NCI-H446 treated with DMSO at 0.1 percent for 48 hours (cell line): ENCODE measurements around the gene ZNF45.
"Not testable (repeated sequence)": the region's sequence is repeated elsewhere in the genome, so short reads cannot be mapped to it uniquely, and the experiment has no call there.

Source experiments
- DNase-seq: peaks from one replicate; lab custom pipeline; 2025; lab: John Stamatoyannopoulos, UW

ZNF45 gene

DNA sequence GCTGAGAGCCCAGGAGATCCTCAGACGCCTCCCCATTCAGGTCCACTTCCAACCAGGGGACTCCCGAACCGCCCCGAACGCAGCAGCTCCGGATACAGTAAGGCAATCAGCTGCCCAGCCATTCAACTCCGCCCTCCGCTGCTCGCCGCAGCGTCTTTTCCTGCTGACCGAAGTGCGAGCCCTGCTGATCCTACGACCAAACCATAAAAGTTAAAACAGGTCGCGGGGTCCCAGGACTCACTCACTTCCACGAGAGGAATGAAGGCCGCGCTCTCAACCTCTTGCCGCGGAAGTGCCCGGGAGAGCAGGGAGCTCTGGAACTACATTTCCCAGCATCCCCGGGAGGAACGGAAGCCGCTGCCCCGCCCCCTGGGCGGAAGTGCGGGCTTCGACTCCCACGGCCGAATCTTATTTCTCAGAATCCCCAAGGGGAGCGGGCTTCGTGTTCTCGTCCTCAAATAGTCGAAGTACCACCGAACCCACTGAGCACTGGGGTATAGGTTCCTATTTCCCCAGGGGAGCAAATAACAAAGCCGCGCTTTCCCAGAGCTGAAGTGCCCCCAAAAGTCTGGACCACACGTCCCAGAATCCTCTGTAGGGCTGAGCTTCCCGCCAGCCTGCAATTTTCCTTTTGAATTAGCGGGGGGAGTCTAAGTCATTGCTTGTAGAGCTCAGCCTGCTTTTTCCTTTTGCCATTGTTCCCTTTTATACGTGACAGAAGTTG is at the start of gene ZNF45:
Gene ZNF45 (minus strand): TSS at position 298 of the 724 bp plus-strand sequence. CDS start 13,097 bp downstream, outside the sequence.
- DNase-seq = peak; percentile 80

DNA sequence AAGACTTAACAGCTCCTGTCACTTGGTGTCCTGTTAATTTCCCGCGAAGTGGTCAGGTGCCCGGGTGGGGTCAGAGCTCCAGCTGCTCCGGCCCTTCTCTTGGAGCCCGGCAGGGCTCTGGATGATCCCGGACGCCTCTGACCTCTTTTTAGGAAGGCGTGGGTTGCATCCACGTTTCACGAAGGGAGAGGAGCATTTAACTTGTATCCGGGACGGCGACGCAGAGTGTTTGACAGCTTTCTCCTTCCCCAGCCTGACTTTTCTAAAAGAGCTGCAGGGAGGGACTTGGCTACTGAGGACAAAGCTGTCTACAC is 49.6 kb upstream of the ZNF45 start:
- no peak for DNase-seq

DNA sequence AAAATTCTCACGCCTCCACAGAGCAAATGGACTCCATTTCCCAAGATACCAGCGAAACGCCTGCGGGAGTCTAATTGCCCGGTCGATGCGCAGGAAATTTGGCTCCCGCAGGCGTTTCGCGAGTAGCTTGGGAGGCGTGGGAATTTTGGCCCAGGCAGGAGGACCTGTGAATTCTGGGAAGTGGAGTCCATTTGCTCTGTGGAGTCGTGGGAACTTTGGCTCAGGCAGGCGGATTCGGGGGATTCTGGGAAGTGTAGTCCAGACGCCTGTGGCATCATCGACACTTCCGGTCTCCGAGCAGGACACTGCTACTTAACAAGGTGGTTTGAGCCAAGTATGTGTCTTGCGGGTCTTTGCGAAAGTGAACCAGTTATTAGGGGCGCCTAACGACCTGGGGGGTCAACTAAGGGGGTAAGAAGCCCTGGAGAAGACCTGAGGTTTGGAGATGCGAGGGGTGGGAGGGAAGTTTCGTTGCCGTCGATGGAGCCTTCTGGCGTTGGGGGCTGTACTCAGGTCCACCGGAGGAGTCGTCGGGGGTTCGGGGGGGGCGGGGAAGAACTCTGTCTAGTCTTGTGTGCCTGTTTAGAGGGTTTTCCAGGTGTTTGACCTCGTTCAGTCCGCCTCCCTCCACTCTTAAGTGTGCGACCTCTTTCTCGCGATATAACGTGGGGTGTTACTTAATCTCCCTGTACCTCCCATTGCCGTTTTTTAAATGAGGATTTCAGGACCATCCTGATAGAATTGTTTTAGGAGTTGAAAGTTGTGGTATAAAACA is 49.0 kb upstream of the ZNF45 start, which contains the start of gene ZNF155:
Gene ZNF155 (plus strand): TSS at position 277 of the 775 bp plus-strand sequence. CDS start 4,356 bp downstream, outside the sequence.
- DNase-seq = peak; percentile 91

DNA sequence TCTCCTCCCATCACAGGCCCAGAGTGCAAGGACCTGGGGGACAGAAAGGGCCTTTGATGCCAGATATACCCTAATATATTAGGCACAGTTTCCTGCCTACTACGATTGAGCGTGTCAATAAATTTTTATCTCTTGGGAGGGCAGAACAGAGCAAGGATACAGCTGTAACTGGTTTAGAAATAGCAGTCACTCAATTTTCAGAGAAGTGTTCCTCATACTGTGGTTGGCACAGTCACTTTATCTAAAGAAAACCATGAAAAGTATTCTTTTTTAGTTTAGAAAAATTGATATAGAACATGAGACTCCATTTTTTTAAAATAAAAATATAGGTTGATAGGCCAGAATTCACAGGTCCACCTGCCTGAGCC is 48.4 kb upstream of the ZNF45 start:
- no peak for DNase-seq

DNA sequence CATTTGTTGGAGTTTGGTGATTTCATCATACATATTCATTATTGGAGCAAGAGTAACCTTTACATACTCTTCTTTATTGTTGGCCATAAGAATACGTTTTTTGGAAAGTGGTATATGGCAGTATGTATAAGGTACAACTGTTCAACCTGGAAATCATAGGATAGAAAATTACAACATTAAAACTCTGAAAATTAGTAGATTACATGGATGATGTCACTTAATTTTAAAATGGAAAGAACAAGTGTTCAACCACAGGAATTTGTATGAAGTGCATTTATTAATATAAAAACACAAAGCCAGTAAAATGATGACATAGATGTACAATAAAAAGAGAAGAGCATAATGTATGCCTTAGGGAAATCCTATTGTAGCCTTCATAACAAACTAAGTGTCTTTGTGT is 41.6 kb upstream of the ZNF45 start:
- DNase-seq = no peak

DNA sequence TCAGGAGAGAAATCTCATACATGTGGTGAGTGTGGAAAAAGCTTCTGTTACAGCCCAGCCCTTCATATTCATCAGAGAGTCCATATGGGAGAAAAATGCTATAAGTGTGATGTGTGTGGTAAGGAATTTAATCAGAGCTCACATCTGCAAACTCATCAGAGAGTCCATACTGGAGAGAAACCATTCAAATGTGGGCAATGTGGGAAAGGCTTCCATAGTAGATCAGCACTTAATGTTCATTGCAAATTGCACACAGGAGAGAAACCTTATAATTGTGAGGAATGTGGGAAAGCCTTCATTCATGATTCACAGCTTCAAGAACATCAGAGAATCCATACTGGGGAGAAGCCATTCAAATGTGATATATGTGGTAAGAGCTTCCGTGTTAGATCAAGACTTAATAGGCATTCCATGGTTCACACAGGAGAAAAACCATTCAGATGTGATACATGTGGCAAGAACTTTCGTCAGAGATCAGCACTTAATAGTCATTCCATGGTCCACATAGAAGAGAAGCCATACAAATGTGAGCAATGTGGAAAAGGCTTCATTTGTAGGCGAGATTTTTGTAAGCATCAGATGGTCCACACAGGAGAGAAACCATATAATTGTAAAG is 31.1 kb upstream of the ZNF45 start:
- DNase-seq = no peak

DNA sequence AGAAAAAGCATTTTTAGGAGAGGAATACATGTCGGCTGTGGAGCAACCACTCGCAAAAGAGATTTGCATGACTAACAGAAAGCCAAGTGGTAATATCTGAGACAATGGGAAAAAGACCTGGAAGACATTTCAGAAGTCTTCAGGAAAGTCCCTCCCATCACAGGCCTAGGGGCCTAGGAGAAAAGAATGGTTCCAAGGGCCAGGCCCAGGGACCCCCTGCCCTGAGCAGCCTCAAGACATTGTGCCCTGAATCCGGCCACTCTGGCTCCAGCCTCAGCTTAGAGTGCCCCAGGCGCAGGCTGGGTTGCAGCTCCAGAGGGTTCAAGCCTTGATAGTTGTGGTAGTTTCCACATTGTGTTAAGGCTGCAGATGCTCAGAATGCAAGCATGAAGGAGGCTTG is 25.3 kb upstream of the ZNF45 start:
- DNase-seq = no peak

DNA sequence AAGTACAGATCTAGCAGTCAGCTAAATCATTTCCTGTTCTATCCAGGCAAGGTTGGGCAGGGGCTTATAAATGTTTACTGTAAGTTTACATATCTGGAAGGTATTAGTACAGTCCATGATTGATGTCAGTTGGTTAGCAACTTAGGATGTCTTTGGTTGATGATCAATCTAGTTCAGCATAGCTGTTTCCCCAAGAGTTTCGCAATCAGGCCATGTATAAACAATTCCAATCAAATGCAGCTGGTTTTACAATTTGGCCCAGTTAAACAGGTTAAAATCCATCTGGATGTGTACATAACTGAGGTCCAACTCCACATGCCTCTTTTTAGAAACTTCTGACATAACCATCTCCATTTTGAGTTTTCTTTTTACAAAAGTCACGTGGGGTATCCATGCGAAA is 22.8 kb upstream of the ZNF45 start:
- no peak for DNase-seq

DNA sequence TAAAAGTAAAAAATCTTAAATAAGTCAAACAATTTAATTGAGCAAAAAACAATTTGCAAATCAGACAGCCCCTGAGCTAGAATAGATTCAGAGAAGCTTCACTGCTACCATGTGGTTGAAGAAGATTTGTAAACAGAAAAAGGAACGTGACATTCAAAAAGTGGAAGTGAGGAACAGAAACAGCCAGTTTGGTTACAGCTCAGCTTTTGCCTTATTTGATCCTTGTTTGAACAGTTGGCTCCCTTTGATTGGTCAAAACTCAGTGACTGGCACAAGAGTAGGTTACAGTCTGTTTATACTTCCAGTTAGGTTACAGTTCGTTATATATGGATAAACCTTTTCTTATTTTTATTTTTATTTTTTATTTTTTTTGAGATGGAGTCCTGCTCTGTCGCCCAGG is 21.7 kb upstream of the ZNF45 start:
- no peak for DNase-seq

DNA sequence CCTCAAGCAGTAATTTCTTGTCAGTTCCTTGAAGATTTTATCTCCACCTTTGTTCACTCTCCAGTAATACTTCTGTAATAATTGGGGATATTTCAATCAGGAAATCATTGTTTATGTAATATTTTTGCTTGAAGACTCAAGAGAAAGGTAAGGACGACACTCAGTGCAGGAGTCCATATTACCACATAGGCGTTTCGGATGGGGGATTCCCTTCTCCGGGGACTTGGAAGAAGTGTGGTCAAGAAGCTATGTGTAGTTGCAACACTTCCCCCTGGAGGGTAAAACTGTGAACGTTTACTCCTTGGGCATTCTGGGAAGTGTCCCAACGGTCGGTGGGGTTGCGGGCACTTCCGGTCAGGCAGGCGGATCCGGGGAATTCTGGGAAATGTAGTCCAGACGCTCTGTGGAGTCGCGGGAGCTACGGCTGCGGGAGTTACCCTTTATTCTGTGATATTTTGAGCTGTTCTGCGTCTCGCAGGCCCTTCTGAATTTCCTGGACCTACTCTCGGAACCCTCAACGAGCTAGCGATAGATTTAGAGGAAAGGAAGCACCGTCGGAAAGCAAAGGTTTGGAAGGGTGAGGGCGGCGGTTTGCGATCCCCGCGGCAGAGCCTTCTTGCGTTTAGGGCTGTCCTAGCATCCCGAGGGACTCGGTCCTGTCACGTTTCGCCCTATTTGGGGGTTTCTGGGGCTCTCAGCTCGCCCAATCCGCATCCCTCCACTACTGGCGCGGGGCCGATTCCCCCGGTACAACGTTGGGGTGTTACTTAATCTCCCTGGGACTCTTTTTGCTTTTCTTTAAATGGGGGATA is 16.0 kb upstream of the ZNF45 start, which contains the start of gene ZNF221:
Gene ZNF221 (plus strand): TSS at position 395 of the 812 bp plus-strand sequence. CDS start 11,499 bp downstream, outside the sequence.
- peak; percentile 88 for DNase-seq

DNA sequence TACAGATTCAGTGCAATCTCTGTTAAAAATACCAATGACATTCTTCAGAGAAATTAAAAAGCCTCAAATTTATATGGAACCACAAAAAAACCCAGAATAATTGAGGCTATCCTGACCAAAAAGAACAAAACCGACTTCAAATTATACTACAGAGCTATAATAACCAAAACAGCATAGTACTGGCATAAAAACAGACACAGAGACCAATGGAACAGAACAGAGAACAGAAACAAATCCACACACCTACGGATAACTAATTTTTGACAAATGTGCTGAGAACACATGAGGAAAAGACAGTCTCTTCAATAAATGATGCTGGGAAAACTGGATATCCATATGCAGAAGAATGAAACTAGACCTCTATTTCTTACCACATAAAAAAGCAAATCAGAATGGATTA is 14.7 kb upstream of the ZNF45 start:
- DNase-seq = not testable (repeated sequence)

DNA sequence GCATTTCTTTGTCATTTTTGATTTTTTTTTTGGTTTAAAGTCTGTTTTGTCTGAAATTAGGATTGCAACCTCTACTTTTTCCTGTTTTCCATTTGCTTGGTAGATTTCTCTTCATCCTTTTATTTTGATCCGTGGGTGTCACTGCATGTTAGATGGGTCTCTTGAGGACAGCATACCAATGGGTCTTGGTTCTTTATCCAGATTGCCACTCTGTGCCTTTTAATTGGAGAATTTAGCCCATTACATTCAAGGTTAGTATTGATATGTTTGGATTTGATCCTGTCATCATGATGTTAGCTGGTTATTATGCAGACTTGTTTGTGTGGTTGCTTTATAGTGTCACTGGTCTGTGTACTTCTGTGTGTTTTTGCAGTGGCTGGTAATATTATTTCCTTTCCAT is 12.3 kb upstream of the ZNF45 start:
- DNase-seq = not testable (repeated sequence)

DNA sequence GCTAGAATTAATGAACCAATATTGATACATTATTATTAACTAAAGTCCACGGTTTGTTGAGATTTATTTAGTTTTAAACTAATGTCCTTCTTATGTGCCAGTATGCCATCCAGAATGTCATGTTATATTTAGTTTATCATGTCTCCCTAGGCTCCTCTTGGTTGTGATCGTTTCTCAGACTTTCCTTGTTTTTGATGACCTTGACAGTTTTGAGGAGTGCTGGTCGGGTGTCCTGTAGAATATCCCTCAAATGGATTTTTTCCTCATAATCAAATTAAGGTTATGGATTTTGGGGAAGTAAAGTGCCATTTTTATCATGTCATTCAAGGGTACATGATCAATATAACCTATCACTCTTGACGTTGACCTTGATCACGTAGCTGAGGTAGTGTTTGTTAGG is 6.1 kb upstream of the ZNF45 start:
- no peak for DNase-seq

DNA sequence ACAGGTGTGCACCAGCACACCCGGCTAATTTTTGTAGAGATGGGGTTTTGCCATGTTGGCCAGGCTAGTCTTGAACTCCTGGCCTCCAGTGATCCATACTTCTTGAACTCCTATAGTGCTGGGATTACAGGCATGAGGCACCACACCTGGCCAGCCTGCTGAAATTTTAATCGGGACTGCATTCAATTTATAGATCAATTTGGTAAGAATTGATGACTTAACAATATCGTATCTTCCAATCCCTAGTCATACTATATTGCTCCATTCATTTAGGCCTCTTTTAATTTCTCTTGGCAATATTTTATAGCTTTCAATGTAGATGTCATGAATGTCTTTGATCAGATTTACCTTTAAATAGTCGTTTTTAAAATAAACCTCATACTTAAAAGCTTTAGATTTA is 5.6 kb upstream of the ZNF45 start:
- no peak for DNase-seq

DNA sequence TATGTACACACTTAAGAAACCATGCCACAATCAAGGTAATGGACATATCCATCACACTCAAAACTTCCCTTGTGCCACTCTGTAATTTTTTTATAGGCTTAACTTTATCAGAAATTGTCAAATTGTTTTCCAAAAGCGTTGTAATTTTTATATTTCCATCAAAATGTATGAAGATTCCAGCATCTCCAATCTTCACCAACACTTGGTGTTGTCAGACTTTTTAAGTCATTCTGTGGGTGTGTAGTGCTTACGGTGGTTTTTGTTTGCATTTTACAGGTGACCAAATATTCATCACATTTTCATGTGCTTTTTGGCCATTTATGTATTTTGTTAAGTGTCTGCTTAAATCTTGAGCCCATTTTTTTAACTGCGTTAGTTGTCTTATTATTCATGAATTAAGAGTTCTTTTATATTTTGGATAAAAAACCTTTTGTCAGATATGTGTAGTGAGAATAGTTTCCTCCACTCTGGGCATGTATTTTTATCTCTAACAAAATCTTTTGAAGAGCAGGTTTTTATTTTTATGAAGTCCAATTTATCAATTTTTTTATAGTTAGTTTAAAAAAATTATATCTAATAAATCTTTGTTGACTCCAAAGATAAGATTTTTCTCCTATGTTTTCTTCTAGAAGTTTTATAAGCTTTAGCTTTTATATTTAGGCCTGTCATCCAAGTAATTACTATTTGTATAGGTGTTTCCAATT is 4.6 kb upstream of the ZNF45 start:
- DNase-seq = no peak

DNA sequence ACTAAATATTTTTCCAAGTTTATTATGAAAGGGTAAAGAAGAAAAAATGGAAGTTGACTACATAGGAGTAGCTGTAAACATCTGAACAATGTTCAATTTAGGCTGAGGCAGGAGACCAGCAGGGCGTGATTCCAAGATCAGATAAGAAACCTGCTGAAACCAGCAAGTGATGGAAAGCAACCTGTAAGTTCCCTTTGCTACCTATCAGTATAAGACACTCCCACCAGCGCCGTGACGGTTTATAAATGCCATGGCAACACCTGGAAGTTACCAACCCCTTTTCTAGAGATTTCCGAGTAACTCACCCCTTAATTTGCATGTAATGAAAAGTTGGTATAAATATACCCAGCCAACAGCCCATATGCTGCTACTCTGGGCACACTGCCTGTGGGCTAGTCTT is 1.1 kb upstream of the ZNF45 start:
- no peak for DNase-seq

DNA sequence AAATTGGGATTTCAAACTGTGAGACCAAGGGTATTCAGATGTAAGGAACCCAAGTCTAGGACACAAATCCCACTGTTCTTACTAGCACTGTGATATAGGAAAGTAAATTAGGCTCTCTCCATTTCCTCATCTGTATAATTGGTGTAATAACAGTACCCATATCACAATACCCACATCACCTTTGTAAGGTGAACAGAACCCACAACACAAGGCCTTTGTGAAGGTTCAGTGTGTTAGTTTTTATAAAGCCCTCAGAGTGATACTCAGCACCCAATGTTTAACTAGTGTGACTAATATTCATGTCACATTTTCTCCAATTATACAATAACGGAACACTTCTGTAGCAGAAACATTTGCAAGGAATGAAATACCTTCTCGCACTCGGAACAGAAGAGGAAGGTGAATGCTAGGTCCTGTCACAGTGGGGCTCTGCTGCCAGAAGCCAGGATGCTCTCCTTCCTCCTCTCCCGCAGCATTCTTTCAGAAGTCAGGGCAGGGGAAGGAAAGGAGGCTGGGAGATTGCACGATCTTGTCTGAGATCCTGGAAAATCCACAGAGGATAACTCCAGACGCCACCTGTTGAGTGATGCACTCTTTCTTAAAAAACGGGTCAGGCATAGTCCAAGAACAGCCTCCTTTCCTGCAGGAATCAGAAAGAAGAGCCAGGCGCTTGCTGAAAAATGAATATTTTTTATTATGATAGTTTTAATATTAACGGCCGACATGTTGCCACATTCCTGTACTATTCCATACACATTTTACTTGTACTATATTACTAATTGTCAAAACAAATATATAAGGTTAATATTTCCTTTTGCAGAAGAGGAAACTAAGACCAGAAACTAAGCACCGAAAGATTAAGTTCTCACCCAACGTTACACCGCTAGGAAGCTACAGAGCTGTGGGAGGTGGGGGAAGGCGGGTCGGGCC is 762 bp downstream of the ZNF45 start:
- DNase-seq = no peak

DNA sequence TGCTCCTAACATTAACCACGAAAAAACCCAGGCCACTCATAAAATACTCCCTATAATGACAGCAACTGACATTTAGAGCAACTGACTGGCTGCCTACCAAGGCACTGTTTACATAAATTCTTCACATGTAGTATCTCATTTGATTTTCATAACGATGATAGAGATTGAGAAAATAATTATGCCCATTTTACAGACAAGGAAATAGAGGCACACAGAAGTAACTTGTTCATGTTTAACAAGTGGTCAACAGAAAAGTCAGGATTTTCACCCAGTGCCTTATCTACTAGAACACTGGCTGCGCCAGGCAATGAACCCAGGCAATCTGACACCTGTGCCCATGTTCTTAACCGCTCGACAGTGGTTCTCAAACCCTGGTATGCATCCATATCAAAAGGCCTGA is 6.3 kb downstream of the ZNF45 start:
- no peak for DNase-seq

DNA sequence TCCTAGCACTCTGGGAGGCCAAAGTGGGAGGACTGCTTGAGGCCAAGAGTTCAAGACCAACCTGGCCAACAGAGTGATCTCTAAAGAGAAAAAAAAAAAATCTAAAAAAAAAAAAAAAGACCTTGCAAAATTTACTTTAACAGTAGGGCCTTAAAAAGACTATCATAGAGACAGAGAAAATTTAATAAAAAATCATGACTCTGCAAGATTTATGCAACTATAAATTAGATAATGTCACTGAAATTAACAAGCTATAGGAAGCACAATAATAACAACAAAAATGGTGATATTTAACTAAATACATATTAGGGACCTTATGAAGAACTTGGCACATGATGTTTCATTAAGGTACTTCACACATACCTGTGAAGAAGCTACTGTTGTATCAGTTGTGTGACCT is 11.2 kb downstream of the ZNF45 start:
- no peak for DNase-seq

DNA sequence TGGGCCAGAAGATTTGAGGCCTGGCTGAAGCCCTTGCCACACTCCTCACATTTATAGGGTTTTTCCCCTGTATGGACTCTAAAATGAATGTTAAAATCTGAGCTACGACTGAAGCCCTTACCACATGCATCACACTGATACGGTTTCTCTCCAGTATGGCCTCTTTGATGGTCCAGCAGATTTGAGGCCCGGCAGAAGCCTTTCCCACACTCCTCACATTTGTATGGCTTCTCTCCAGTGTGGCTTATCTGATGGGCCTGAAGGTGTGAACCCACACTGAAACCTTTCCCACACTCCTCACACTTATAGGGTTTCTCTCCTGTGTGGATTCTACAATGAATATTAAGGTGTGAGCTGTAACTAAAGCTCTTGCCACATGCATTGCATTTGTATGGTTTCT is 21.0 kb downstream of the ZNF45 start:
- DNase-seq = no peak
